HCT116 (cell line): ENCODE results near the gene TF. TPM values are rescaled to one million over a fixed set of nuclear protein-coding genes. Genes with fewer than 3 reads are reported as not detected.

Experiments
- ATAC-seq: fragments of 200-7000 bp; cut with Tn5 transposase; 2 replicates; pipeline ENCODE4 v1.9.1; 2020; ENCODE audit warnings: mild to moderate bottlenecking, moderate library complexity
- BruUV-seq: library from RNA; stranded (reverse); fragments of 400-500 nt; replicated peaks from 2 replicates; lab custom pipeline; 2021; lab: Mats Ljungman, UMichigan
- CTCF ChIA-PET: fragments of 300-600 bp; sonication (Branson Sonifier 250); formaldehyde crosslinking; loops from one replicate; lab custom pipeline; 2021; ENCODE audit warnings: antibody characterized with exemption; lab: Charles Lee
- POLR2A ChIA-PET: fragments of 300-600, 350-600 bp; sonication (Branson Sonifier 250); formaldehyde crosslinking; loops from one replicate; lab custom pipeline; 2021; ENCODE audit warnings: antibody characterized with exemption; lab: Charles Lee
- RAD21 ChIA-PET, 2 experiments: fragments of 300-600 bp; sonication (Branson Sonifier 250); formaldehyde crosslinking; loops; one replicate each; lab custom pipeline; 2023; ENCODE audit warnings: low total read pairs in 2 of 2; ENCODE audit not compliant: uncharacterized antibody in 2 of 2, unreplicated experiment in 2 of 2, low non-redundant PET in 1 of 2; lab: Charles Lee
- DNase-seq: peaks from one replicate; pipeline ENCODE4 v3.0.0-alpha.2; 2010; ENCODE audit warnings: low read depth, low spot score
- H2AFZ ChIP-seq: fragments of 200-600 bp; shearing (Covaris generic), sonication (generic); 2 replicates; pipeline ENCODE4 v1.6.1; 2017; ENCODE audit warnings: low read depth, mixed run types, mixed read lengths, antibody characterized with exemption, low read length; ENCODE audit not compliant: poor library complexity, severe bottlenecking
- H3K27ac ChIP-seq: 2 replicates; pipeline ENCODE4 v1.5.1; 2012; ENCODE audit warnings: low read depth, low read length
- H3K27me3 ChIP-seq: fragments of 200-600 bp; sonication (generic); 2 replicates; pipeline ENCODE4 v1.6.1; 2016; ENCODE audit warnings: mixed run types, low read length, mixed read lengths; ENCODE audit not compliant: insufficient read depth
- H3K36me3 ChIP-seq, 2 experiments: fragments of 200-500 bp in 1 of 2; fragments of 200-600 bp in 1 of 2; sonication (Bioruptor generic) in 1 of 2; sonication (generic) in 1 of 2; 2 replicates each; pipeline versions ENCODE4 v1.5.1 to v1.6.1; 2014 to 2016; ENCODE audit warnings: low read length in 2 of 2, inconsistent platforms in 1 of 2, mixed read lengths in 1 of 2, mixed run types in 1 of 2; ENCODE audit not compliant: insufficient read depth in 2 of 2, control insufficient read depth in 1 of 2
- H3K4me1 ChIP-seq, 2 experiments: fragments of 200-600 bp in 1 of 2; sonication (generic) in 1 of 2; 2 replicates each; pipeline versions ENCODE4 v1.5.1 to v1.6.1; 2012 to 2017; ENCODE audit warnings: low read length in 2 of 2, inconsistent platforms in 1 of 2, mild to moderate bottlenecking in 1 of 2, mixed read lengths in 1 of 2, mixed run types in 1 of 2, moderate library complexity in 1 of 2; ENCODE audit not compliant: insufficient read depth in 2 of 2, control insufficient read depth in 1 of 2
- H3K4me2 ChIP-seq: fragments of 200-600 bp; sonication (generic); 2 replicates; pipeline ENCODE4 v1.6.1; 2017; ENCODE audit warnings: mixed run types, low read length, mixed read lengths
- H3K4me3 ChIP-seq, 2 experiments: fragments of 200-600 bp in 1 of 2; sonication (generic) in 1 of 2; replicated peaks in 1 of 2; 2 replicates each; pipeline ENCODE4 v1.5.1; 2011 to 2016; ENCODE audit warnings: low read length in 2 of 2, control low read depth in 1 of 2, low read depth in 1 of 2, mild to moderate bottlenecking in 1 of 2, mixed read lengths in 1 of 2, mixed run types in 1 of 2
- H3K79me2 ChIP-seq: fragments of 200-600 bp; sonication (generic); 2 replicates; pipeline ENCODE4 v1.6.1; 2017; ENCODE audit warnings: mild to moderate bottlenecking, mixed run types, low read length, moderate library complexity, mixed read lengths; ENCODE audit not compliant: insufficient read depth
- H3K9ac ChIP-seq: fragments of 200-600 bp; sonication (generic); 2 replicates; pipeline ENCODE4 v1.6.1; 2016; ENCODE audit warnings: low read length, mixed read lengths
- H3K9me2 ChIP-seq: fragments of 200-600 bp; sonication (generic), shearing (Covaris generic); 2 replicates; pipeline ENCODE4 v1.6.1; 2017; ENCODE audit warnings: mixed run types, mild to moderate bottlenecking, moderate library complexity; ENCODE audit not compliant: insufficient read depth
- H3K9me3 ChIP-seq, 2 experiments: fragments of 200-500 bp in 1 of 2; fragments of 200-600 bp in 1 of 2; sonication (Bioruptor generic) in 1 of 2; sonication (generic) in 1 of 2; 2 replicates each; pipeline ENCODE4 v1.6.1; 2014 to 2017; ENCODE audit warnings: low read length in 2 of 2, mixed read lengths in 2 of 2, inconsistent platforms in 1 of 2, low read depth in 1 of 2, mild to moderate bottlenecking in 1 of 2, mixed run types in 1 of 2, moderate library complexity in 1 of 2; ENCODE audit not compliant: control insufficient read depth in 1 of 2, insufficient read depth in 1 of 2
- H4K20me1 ChIP-seq: fragments of 200-600 bp; sonication (generic), shearing (Covaris generic); 2 replicates; pipeline ENCODE4 v1.6.1; 2017; ENCODE audit warnings: mixed run types, mild to moderate bottlenecking, moderate library complexity; ENCODE audit not compliant: insufficient read depth
- CBX3 ChIP-seq: IDR thresholded peaks from 2 replicates; pipeline ENCODE4 v1.6.1; 2012; ENCODE audit warnings: low read depth
- CTCF ChIP-seq, 3 experiments: fragments of 200-600 bp in 1 of 3; sonication (generic) in 1 of 3; IDR thresholded peaks in 2 of 3; conservative IDR thresholded peaks in 1 of 3; 2 replicates each; pipeline ENCODE4 v1.5.1; 2012 to 2017; ENCODE audit warnings: low read depth in 2 of 3, low read length in 2 of 3, antibody characterized with exemption in 1 of 3, borderline replicate concordance in 1 of 3, control low read depth in 1 of 3, mild to moderate bottlenecking in 1 of 3, mixed read lengths in 1 of 3, mixed run types in 1 of 3, moderate library complexity in 1 of 3; ENCODE audit not compliant: insufficient read depth in 1 of 3
- EGR1 ChIP-seq: IDR thresholded peaks from 2 replicates; pipeline ENCODE4 v1.6.1; 2012; ENCODE audit warnings: low read depth
- ELF1 ChIP-seq: IDR thresholded peaks from 2 replicates; pipeline ENCODE4 v1.6.1; 2012; ENCODE audit warnings: low read depth, borderline replicate concordance
- EZH2phosphoT487 ChIP-seq: fragments of 200-600 bp; IDR thresholded peaks from 2 replicates; pipeline ENCODE4 v1.6.1; 2018; ENCODE audit warnings: antibody characterized with exemption, borderline replicate concordance
- FOSL1 ChIP-seq: IDR thresholded peaks from 2 replicates; pipeline ENCODE4 v1.6.1; 2012; ENCODE audit warnings: low read depth
- JUND ChIP-seq: IDR thresholded peaks from 2 replicates; pipeline ENCODE4 v1.6.1; 2012
- RAD21 ChIP-seq: IDR thresholded peaks from 2 replicates; pipeline ENCODE4 v1.6.1; 2012; ENCODE audit warnings: low read depth, mild to moderate bottlenecking
- SIN3A ChIP-seq: IDR thresholded peaks from 2 replicates; pipeline ENCODE4 v1.6.1; 2012; ENCODE audit warnings: low read depth
- SRF ChIP-seq: IDR thresholded peaks from 2 replicates; pipeline ENCODE4 v1.6.1; 2012; ENCODE audit warnings: low read depth
- TCF7L2 ChIP-seq: IDR thresholded peaks from 2 replicates; pipeline ENCODE4 v1.7.0; 2011; ENCODE audit warnings: borderline replicate concordance, inconsistent platforms; ENCODE audit not compliant: insufficient read depth, insufficient read length; ENCODE audit errors: extremely low read depth
- YY1 ChIP-seq: IDR thresholded peaks from 2 replicates; pipeline ENCODE4 v1.6.1; 2011; ENCODE audit warnings: low read length, low read depth, moderate library complexity, mild to moderate bottlenecking; ENCODE audit not compliant: insufficient replicate concordance; ENCODE audit errors: extremely low read depth
- ZNF274 ChIP-seq: fragments of 200-500 bp; sonication (Bioruptor generic); IDR thresholded peaks from 2 replicates; pipeline ENCODE4 v1.6.1; 2014; ENCODE audit warnings: mild to moderate bottlenecking, low read depth, low read length, inconsistent platforms
- intact Hi-C: fragments of 100-400 bp; cut with micrococcal nuclease; formaldehyde crosslinking; loops from 2 replicates; pipeline ENCODE4 v1.10.0; 2022
- total RNA-seq: library from RNA; stranded (reverse); gene quantifications from one replicate; pipeline ENCODE4 v1.2.1, GENCODE V29; 2021; ENCODE audit not compliant: unreplicated experiment
- TF ChIP-seq, protein P1 (sequence below): IDR thresholded peaks from 2 replicates; pipeline ENCODE4 v1.6.1; 2012
- TF ChIP-seq, protein P2 (sequence below): IDR thresholded peaks from 2 replicates; pipeline ENCODE4 v1.6.1; 2012; ENCODE audit warnings: low read depth

Gene TF
- total RNA-seq, 1 experiment from 2014 or later = 10.4 TPM

DNA sequence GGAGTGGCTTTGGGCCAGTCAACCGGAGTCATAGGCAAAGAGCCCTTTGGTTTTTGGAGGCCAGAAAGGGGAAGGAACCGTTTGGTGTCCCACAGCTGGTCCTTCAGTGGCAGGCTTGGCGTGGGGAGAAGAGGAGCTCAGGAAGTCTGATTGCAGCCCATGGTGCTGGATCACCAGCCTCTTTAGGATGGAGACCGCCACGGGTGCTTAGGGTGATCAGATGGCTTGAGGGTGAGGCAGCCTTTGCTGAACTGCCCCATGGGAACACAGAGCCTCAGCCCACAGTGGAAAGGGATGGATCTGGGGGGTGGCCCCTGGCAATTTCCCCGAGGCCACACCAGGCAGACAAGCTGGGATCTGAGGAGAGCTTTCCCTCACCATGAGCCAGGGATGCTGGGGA is 45.8 kb upstream of the TF start:
- CTCF ChIA-PET = no interaction called here
- no TSS peak for BruUV-seq

GRCh38 chr3:133701435-133702358 is 44.5 kb upstream of the TF start:
- H3K9me2 ChIP-seq = no peaks in the 10 kb centered on the region
- no peak overlapping the region for H3K27ac ChIP-seq
- DNase-seq = no peak
- peaks cover 14% of the 10 kb centered on the region; the same call in 1 of the 2 replicates for H3K27me3 ChIP-seq
- H3K4me1 ChIP-seq = no peaks in the 10 kb centered on the region
- no peaks in the 10 kb centered on the region for H3K9me3 ChIP-seq
- POLR2A ChIA-PET = no interaction called here
- RAD21 ChIA-PET = no interaction called here
- no peak overlapping the region for H2AFZ ChIP-seq
- no peak for ATAC-seq
- intact Hi-C loops = no loop called here
- H3K36me3 ChIP-seq = no peaks in the 10 kb centered on the region
- CTCF ChIA-PET = no interaction called here
- no peak overlapping the region for H3K9ac ChIP-seq
- BruUV-seq = no TSS peak
- H3K4me3 ChIP-seq = no peak overlapping the region
- no peaks in the 10 kb centered on the region for H4K20me1 ChIP-seq
- H3K4me2 ChIP-seq = no peak overlapping the region
- H3K79me2 ChIP-seq = no peaks in the 10 kb centered on the region
- TF ChIP-seq FOSL1 (no peak), JUND (no peak), EZH2phosphoT487 (no peak), CBX3 (no peak), ZNF274 (no peak), ELF1 (no peak), SIN3A (no peak), RAD21 (no peak), YY1 (no peak), CTCF (IDR thresholded peaks at IDR 0.05 in 2 of 3, conservative IDR thresholded peaks at IDR 0.05 in 1 of 3; ENCODE audit: borderline replicate concordance in 1 of 3, insufficient read depth in 1 of 3, low read depth in 2 of 3, low read length in 2 of 3) (no peak)
- TF ChIP-seq, protein P1, sequence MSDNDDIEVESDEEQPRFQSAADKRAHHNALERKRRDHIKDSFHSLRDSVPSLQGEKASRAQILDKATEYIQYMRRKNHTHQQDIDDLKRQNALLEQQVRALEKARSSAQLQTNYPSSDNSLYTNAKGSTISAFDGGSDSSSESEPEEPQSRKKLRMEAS = no peak
- TF ChIP-seq, protein P2, sequence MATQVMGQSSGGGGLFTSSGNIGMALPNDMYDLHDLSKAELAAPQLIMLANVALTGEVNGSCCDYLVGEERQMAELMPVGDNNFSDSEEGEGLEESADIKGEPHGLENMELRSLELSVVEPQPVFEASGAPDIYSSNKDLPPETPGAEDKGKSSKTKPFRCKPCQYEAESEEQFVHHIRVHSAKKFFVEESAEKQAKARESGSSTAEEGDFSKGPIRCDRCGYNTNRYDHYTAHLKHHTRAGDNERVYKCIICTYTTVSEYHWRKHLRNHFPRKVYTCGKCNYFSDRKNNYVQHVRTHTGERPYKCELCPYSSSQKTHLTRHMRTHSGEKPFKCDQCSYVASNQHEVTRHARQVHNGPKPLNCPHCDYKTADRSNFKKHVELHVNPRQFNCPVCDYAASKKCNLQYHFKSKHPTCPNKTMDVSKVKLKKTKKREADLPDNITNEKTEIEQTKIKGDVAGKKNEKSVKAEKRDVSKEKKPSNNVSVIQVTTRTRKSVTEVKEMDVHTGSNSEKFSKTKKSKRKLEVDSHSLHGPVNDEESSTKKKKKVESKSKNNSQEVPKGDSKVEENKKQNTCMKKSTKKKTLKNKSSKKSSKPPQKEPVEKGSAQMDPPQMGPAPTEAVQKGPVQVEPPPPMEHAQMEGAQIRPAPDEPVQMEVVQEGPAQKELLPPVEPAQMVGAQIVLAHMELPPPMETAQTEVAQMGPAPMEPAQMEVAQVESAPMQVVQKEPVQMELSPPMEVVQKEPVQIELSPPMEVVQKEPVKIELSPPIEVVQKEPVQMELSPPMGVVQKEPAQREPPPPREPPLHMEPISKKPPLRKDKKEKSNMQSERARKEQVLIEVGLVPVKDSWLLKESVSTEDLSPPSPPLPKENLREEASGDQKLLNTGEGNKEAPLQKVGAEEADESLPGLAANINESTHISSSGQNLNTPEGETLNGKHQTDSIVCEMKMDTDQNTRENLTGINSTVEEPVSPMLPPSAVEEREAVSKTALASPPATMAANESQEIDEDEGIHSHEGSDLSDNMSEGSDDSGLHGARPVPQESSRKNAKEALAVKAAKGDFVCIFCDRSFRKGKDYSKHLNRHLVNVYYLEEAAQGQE = no peak

More for the DNA sequence above, 45.8 kb upstream of the TF start:
- Histone ChIP-seq H3K27me3 (peaks cover 11% of the 10 kb centered on the region; the same call in 1 of the 2 replicates), H3K9ac (no peak overlapping the region), H3K9me3 (no peaks in the 10 kb centered on the region), H3K79me2 (no peaks in the 10 kb centered on the region), H3K4me1 (no peaks in the 10 kb centered on the region), H3K36me3 (no peaks in the 10 kb centered on the region), H3K4me3 (no peak overlapping the region), H3K4me2 (no peak overlapping the region), H2AFZ (no peak overlapping the region), H4K20me1 (no peaks in the 10 kb centered on the region), H3K9me2 (no peaks in the 10 kb centered on the region), H3K27ac (no peak overlapping the region)
- RAD21 ChIA-PET = no interaction called here
- no peak for DNase-seq
- no peak for ATAC-seq
- POLR2A ChIA-PET = no interaction called here
- intact Hi-C loops = no loop called here
- TF ChIP-seq SRF (no peak), ELF1 (no peak), TCF7L2 (no peak), EGR1 (no peak)
